HepG2 (cell line): ENCODE data around the gene PUDP. TPM values are rescaled to one million over a fixed set of nuclear protein-coding genes. Genes with fewer than 3 reads are reported as not detected.

Source experiments
- ATAC-seq: fragments of 200-7000 bp; cut with Tn5 transposase; 3 replicates; pipeline ENCODE4 v1.9.1; 2020; ENCODE audit warnings: mild to moderate bottlenecking, moderate library complexity
- BruUV-seq: library from RNA; stranded (reverse); fragments of 400-500 nt; replicated peaks from 2 replicates; lab custom pipeline; 2021; lab: Mats Ljungman, UMichigan
- CTCF ChIA-PET: fragments of 300-600 bp; formaldehyde crosslinking; extraction: SDS; loops from one replicate; lab custom pipeline; 2021; ENCODE audit warnings: low total read pairs, inconsistent platforms, low intra/inter-chr PET ratio; lab: Yijun Ruan, JAX
- POLR2A ChIA-PET: fragments of 350-600 bp; sonication (Branson Sonifier 250); formaldehyde crosslinking; loops from one replicate; lab custom pipeline; 2020; ENCODE audit warnings: antibody characterized with exemption, inconsistent platforms; lab: Yijun Ruan, JAX
- DNase-seq: peaks from one replicate; pipeline ENCODE4 v3.0.0-alpha.2; 2015; ENCODE audit warnings: low spot score
- FAIRE-seq: peaks from 3 replicates; lab custom pipeline; 2011; peaks lifted over from hg19 to GRCh38; lab: Jason Lieb, UNC
- H2AFZ ChIP-seq: one replicate; pipeline ENCODE4 v1.6.1; 2011; ENCODE audit warnings: low read length, inconsistent platforms
- H3K27ac ChIP-seq: fragments of 300-600 bp; 3 replicates; pipeline ENCODE4 v1.8.0; 2011; ENCODE audit warnings: mixed run types, mild to moderate bottlenecking, mixed read lengths, low read length, inconsistent platforms; ENCODE audit not compliant: insufficient read depth; ENCODE audit errors: extremely low read length
- H3K27me3 ChIP-seq, 2 experiments: fragments of 200-600 bp in 1 of 2; 2 replicates in 1 of 2; 3 replicates in 1 of 2; pipeline versions ENCODE4 v1.6.0 to v1.8.0; 2011; ENCODE audit warnings: low read length in 2 of 2, mild to moderate bottlenecking in 2 of 2, moderate library complexity in 2 of 2, inconsistent platforms in 1 of 2; ENCODE audit not compliant: insufficient read depth in 2 of 2, control insufficient read depth in 1 of 2
- H3K36me3 ChIP-seq, 2 experiments: fragments of 200-600 bp in 1 of 2; replicated peaks in 1 of 2; 2 replicates in 1 of 2; 3 replicates in 1 of 2; pipeline versions ENCODE4 v1.5.1 to v1.8.0; 2011; ENCODE audit warnings: low read length in 2 of 2, inconsistent platforms in 1 of 2; ENCODE audit not compliant: insufficient read depth in 2 of 2, control insufficient read depth in 1 of 2
- H3K4me1 ChIP-seq: 2 replicates; pipeline ENCODE4 v1.5.1; 2012; ENCODE audit warnings: low read length, inconsistent platforms; ENCODE audit not compliant: insufficient read depth
- H3K4me2 ChIP-seq: 2 replicates; pipeline ENCODE4 v1.6.0; 2011; ENCODE audit warnings: low read depth, low read length, inconsistent platforms
- H3K4me3 ChIP-seq, 3 experiments: fragments of 200-600 bp in 1 of 3; sonication (generic), shearing (Covaris generic) in 1 of 3; replicated peaks in 1 of 3; 2 replicates each; pipeline ENCODE4 v1.5.1; 2011 to 2016; ENCODE audit warnings: low read length in 3 of 3, inconsistent platforms in 2 of 3, low read depth in 2 of 3, mild to moderate bottlenecking in 2 of 3, control low read depth in 1 of 3, mixed read lengths in 1 of 3; ENCODE audit not compliant: insufficient read depth in 1 of 3
- H3K79me2 ChIP-seq: one replicate; pipeline ENCODE4 v1.6.1; 2011; ENCODE audit warnings: low read length, inconsistent platforms; ENCODE audit not compliant: insufficient read depth
- H3K9ac ChIP-seq: 2 replicates; pipeline ENCODE4 v1.6.0; 2011; ENCODE audit warnings: mild to moderate bottlenecking, low read depth, low read length, inconsistent platforms; ENCODE audit not compliant: insufficient read depth
- H3K9me3 ChIP-seq: 2 replicates; pipeline ENCODE4 v1.5.1; 2012; ENCODE audit warnings: mild to moderate bottlenecking, low read length
- H4K20me1 ChIP-seq: 2 replicates; pipeline ENCODE4 v1.6.0; 2011; ENCODE audit warnings: inconsistent platforms, mild to moderate bottlenecking, low read length, moderate library complexity; ENCODE audit not compliant: insufficient read depth
- ARID5B ChIP-seq: IDR thresholded peaks from 2 replicates; pipeline ENCODE4 v1.4.0; 2020; ENCODE audit warnings: mild to moderate bottlenecking, missing genetic modification reagents
- ATRX ChIP-seq: sonication (generic); formaldehyde crosslinking; IDR thresholded peaks from 2 replicates; pipeline ENCODE4 v1.4.0; 2020; ENCODE audit warnings: missing genetic modification reagents, borderline replicate concordance
- ETS1 ChIP-seq: sonication (generic); formaldehyde crosslinking; IDR thresholded peaks from 2 replicates; pipeline ENCODE4 v1.4.0; 2020; ENCODE audit warnings: missing genetic modification reagents
- PATZ1 ChIP-seq: sonication (generic); formaldehyde crosslinking; IDR thresholded peaks from 2 replicates; pipeline ENCODE4 v1.4.0; 2020; ENCODE audit warnings: missing genetic modification reagents
- RAD21 ChIP-seq: fragments of 450-650 bp; formaldehyde crosslinking; IDR thresholded peaks from 2 replicates; pipeline ENCODE4 v1.5.0; 2020; ENCODE audit warnings: mild to moderate bottlenecking
- RELA ChIP-seq: sonication (generic); formaldehyde crosslinking; IDR thresholded peaks from 2 replicates; pipeline ENCODE4 v1.4.0; 2020; ENCODE audit warnings: missing genetic modification reagents
- ZBTB42 ChIP-seq: sonication (generic); formaldehyde crosslinking; IDR thresholded peaks from 2 replicates; pipeline ENCODE4 v1.5.0; 2020; ENCODE audit warnings: mild to moderate bottlenecking, missing genetic modification reagents
- ZBTB7B ChIP-seq: sonication (generic); formaldehyde crosslinking; IDR thresholded peaks from 2 replicates; pipeline ENCODE4 v1.4.0; 2020; ENCODE audit warnings: missing genetic modification reagents
- ZHX1 ChIP-seq: sonication (generic); formaldehyde crosslinking; IDR thresholded peaks from 2 replicates; pipeline ENCODE4 v1.8.1; 2022; ENCODE audit warnings: low read depth, mild to moderate bottlenecking, missing genetic modification reagents
- ZNF512B ChIP-seq: sonication (generic); formaldehyde crosslinking; IDR thresholded peaks from 2 replicates; pipeline ENCODE4 v1.5.1; 2020; ENCODE audit warnings: missing genetic modification reagents, mild to moderate bottlenecking, borderline replicate concordance
- WGBS: methylation state at CpG from one replicate; pipeline ENCODE4 v1.1.6; 2017; ENCODE audit warnings: low lambda C conversion rate; 5-methylcytosine and 5-hydroxymethylcytosine counted together
- in situ Hi-C: cut with HindIII; loops from 2 replicates; pipeline ENCODE4 v1.10.0; 2017; ENCODE audit warnings: low pct_unique_long_range_greater_than_20kb; ENCODE audit not compliant: extremely low pct_ligation_motif_present
- intact Hi-C: fragments of 100-400 bp; cut with micrococcal nuclease; formaldehyde crosslinking; loops from one replicate; pipeline ENCODE4 v1.10.0; 2022; ENCODE audit not compliant: unreplicated experiment
- polyA plus RNA-seq, 8 experiments: library from polyadenylated mRNA; depleted of rRNA in 3 of 8; stranded (reverse) in 7 of 8; unstranded in 1 of 8; fragments of >200 nt; fragmentation: Illumina TruSeq in 4 of 8; extraction: Trizol in 4 of 8; gene quantifications; 2 replicates each; pipeline versions ENCODE4 v1.2.1 to v1.2.3, GENCODE V29; 2011 to 2016; ENCODE audit warnings: low read depth in 4 of 8, missing spikeins in 1 of 8, mixed read lengths in 1 of 8; ENCODE audit not compliant: insufficient read depth in 1 of 8
- total RNA-seq, 5 experiments: library from RNA; depleted of rRNA; stranded (reverse); fragments of >200 nt; fragmentation: Illumina TruSeq; extraction: Trizol; gene quantifications; 2 replicates each; pipeline ENCODE4 v1.2.3, GENCODE V29; 2016; ENCODE audit warnings: low read depth in 1 of 5

The PUDP gene
- total and polyA plus RNA-seq, 2 of the 13 experiments (the other 11 are each of a cell fraction or from before 2014, with no cell fraction given) = 7.5 to 23.5 TPM

GRCh38 chrX:7059859-7060258, 88.1 kb downstream of the PUDP start:
- FAIRE-seq (no peak), DNase-seq (no peak), ATAC-seq (no peak)
- no peaks in the 10 kb centered on the region for H3K27me3 ChIP-seq
- 100% methylated on average over 2 of the region's 5 CpGs for WGBS
- no peak overlapping the region for H3K4me2 ChIP-seq
- BruUV-seq = no TSS peak
- H3K4me3 ChIP-seq = no peak overlapping the region
- H3K9me3 ChIP-seq = no peaks in the 10 kb centered on the region
- H2AFZ ChIP-seq = no peak overlapping the region
- in situ Hi-C loops = no loop called here
- no peaks in the 10 kb centered on the region for H4K20me1 ChIP-seq
- intact Hi-C loops = no loop called here
- H3K36me3 ChIP-seq = 0 out of 5 replicates have a peak, but pooled peaks cover 0 to 7% of the 10 kb centered on the region in 2 experiments
- 0 out of 2 replicates have a peak, but pooled peaks cover 9% of the 10 kb centered on the region for H3K4me1 ChIP-seq
- H3K9ac ChIP-seq = no peak overlapping the region
- no peaks in the 10 kb centered on the region for H3K79me2 ChIP-seq
- ChIA-PET POLR2A (no interaction called here), CTCF (no interaction called here)
- no peak overlapping the region for H3K27ac ChIP-seq
- TF ChIP-seq PATZ1 (CRISPR knock-in tag) = no peak
- TF ChIP-seq ZBTB42 = no peak
- no peak for TF ChIP-seq ZNF512B (CRISPR knock-in tag)
- no peak for TF ChIP-seq RELA (CRISPR knock-in tag)
- TF ChIP-seq ZBTB7B (CRISPR knock-in tag) = no peak
- no peak for TF ChIP-seq ETS1
- no peak for TF ChIP-seq ZHX1 (CRISPR knock-in tag)
- TF ChIP-seq ATRX (CRISPR knock-in tag) = no peak
- TF ChIP-seq RAD21 = no peak
- no peak for TF ChIP-seq ARID5B (CRISPR knock-in tag)
